Tibial nerve (tissue), 4 donors: ENCODE results near the gene SRRM2. TPM values are rescaled to one million over a fixed set of nuclear protein-coding genes. Genes with fewer than 3 reads are reported as not detected.

Experiments
- DNase-seq, 2 donors: peaks; one replicate each; pipeline ENCODE4 v3.0.0-alpha.2; 2019; ENCODE audit warnings: low spot score in 2 of 2
- H3K27ac ChIP-seq, 4 donors: fragments of 200-600 bp; sonication (generic) in 3 of 4; one replicate each; pipeline ENCODE4 v1.5.1; 2017 to 2019; ENCODE audit warnings: mild to moderate bottlenecking in 1 of 4
- H3K27me3 ChIP-seq, 2 donors: fragments of 200-600 bp; sonication (generic) in 1 of 2; one replicate each; pipeline versions ENCODE4 v1.5.1 to v1.6.0; 2017 to 2019
- H3K36me3 ChIP-seq, 3 donors: fragments of 200-600 bp; sonication (generic); one replicate each; pipeline ENCODE4 v1.5.1; 2018 to 2019
- H3K4me1 ChIP-seq, 4 donors: fragments of 200-600 bp; sonication (generic) in 3 of 4; one replicate each; pipeline ENCODE4 v1.5.1; 2017 to 2019
- H3K4me3 ChIP-seq, 4 donors: fragments of 200-600 bp; sonication (generic) in 3 of 4; one replicate each; pipeline ENCODE4 v1.5.1; 2017 to 2019; ENCODE audit warnings: mild to moderate bottlenecking in 1 of 4, moderate library complexity in 1 of 4
- H3K9me3 ChIP-seq, 4 donors: fragments of 200-600 bp; sonication (generic) in 3 of 4; one replicate each; pipeline ENCODE4 v1.5.1; 2017 to 2019
- EP300 ChIP-seq, 2 donors: sonication (generic); formaldehyde crosslinking; IDR thresholded peaks; one replicate each; pipeline ENCODE4 v1.6.1; 2017; ENCODE audit warnings: antibody characterized with exemption in 2 of 2, mild to moderate bottlenecking in 1 of 2
- POLR2A ChIP-seq, 2 donors: fragments of 450-650 bp; IDR thresholded peaks; one replicate each; pipeline ENCODE4 v1.6.1; 2017; ENCODE audit warnings: antibody characterized with exemption in 2 of 2, mild to moderate bottlenecking in 2 of 2, moderate library complexity in 2 of 2
- WGBS, 2 donors: methylation state at CpG; one replicate each; pipeline ENCODE4 v1.1.5; 2018; 5-methylcytosine and 5-hydroxymethylcytosine counted together
- total RNA-seq, 4 donors: library from RNA; depleted of rRNA; stranded (reverse); fragments of >200 nt; gene quantifications; one replicate each; pipeline ENCODE4 v1.1.0, GENCODE V29; 2016
- TF ChIP-seq, protein P1 (sequence below), 5 experiments: fragments of 200-600 bp in 3 of 5; fragments of 450-650 bp in 2 of 5; sonication (generic) in 3 of 5; IDR thresholded peaks; one replicate each; pipeline ENCODE4 v1.5.1; 2016 to 2019; ENCODE audit warnings: antibody characterized with exemption in 5 of 5, mild to moderate bottlenecking in 3 of 5, moderate library complexity in 2 of 5

The SRRM2 gene
- total RNA-seq, 4 donors from 2014 or later = 843 to 1,374 (median 886) TPM

DNA sequence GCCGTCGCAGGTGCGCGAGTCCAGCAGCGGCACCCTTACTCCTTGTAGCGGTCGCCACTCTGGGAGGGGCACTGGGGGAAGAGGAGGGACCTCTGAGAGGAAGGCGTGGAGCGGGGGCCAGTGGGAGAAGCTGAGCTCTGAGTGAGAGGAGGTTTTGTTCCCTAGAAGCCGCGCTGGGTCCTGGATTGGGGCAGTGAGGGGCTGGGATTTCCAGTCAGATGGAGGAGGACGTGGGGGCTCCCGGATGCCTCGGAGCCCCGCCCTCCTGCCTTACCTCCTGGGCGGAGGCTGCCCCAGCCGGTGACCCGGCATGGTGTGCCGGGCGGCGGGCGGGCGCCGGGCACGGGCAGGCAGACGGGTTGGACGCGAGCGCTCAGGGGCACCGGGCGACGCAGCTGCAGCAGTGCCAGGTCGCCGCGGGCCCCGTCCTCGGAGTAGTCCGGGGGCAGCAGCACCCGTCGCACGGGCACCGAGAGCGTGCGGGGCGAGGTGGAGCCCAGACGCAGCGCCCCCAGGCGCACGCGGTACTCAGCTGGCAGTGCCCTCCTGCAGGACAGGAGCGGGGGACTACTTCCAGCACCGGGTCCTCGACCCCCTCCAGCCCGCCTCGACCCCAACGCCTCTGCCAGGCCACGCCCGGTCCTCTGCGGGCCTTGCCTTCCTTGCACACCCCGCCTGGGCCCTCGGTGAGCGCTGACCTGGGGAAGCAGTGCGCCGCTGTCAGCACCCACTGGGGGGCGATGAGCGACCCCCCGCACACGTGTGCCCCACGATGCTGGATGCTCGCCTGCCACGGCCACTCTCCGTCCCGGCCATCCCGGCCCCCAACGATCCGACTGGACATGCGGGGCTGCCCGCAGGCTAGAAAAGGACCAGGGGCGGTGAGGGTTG, 32.9 kb downstream of the SRRM2 start:
- TF ChIP-seq POLR2A (IDR thresholded peaks at IDR 0.05) (no peak), EP300 (IDR thresholded peaks at IDR 0.05) (no peak)
- TF ChIP-seq, protein P1, sequence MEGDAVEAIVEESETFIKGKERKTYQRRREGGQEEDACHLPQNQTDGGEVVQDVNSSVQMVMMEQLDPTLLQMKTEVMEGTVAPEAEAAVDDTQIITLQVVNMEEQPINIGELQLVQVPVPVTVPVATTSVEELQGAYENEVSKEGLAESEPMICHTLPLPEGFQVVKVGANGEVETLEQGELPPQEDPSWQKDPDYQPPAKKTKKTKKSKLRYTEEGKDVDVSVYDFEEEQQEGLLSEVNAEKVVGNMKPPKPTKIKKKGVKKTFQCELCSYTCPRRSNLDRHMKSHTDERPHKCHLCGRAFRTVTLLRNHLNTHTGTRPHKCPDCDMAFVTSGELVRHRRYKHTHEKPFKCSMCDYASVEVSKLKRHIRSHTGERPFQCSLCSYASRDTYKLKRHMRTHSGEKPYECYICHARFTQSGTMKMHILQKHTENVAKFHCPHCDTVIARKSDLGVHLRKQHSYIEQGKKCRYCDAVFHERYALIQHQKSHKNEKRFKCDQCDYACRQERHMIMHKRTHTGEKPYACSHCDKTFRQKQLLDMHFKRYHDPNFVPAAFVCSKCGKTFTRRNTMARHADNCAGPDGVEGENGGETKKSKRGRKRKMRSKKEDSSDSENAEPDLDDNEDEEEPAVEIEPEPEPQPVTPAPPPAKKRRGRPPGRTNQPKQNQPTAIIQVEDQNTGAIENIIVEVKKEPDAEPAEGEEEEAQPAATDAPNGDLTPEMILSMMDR (IDR thresholded peaks at IDR 0.05) = no peak
- peak overlapping the region in 3 of 4 donors; percentile 15 to 44 (median 33) for H3K4me3 ChIP-seq
- H3K4me1 ChIP-seq = peaks cover 0 to 14% (median 8%) of the 10 kb centered on the region in 4 donors
- DNase-seq = no peak
- no peaks in the 10 kb centered on the region for H3K36me3 ChIP-seq
- no peak overlapping the region for H3K27ac ChIP-seq
- WGBS, 2 donors = 16% methylated on average over 28 to 60 of the region's 79 CpGs
- peaks cover 0 to 52% of the 10 kb centered on the region in 2 donors for H3K27me3 ChIP-seq
- no peaks in the 10 kb centered on the region for H3K9me3 ChIP-seq

DNA sequence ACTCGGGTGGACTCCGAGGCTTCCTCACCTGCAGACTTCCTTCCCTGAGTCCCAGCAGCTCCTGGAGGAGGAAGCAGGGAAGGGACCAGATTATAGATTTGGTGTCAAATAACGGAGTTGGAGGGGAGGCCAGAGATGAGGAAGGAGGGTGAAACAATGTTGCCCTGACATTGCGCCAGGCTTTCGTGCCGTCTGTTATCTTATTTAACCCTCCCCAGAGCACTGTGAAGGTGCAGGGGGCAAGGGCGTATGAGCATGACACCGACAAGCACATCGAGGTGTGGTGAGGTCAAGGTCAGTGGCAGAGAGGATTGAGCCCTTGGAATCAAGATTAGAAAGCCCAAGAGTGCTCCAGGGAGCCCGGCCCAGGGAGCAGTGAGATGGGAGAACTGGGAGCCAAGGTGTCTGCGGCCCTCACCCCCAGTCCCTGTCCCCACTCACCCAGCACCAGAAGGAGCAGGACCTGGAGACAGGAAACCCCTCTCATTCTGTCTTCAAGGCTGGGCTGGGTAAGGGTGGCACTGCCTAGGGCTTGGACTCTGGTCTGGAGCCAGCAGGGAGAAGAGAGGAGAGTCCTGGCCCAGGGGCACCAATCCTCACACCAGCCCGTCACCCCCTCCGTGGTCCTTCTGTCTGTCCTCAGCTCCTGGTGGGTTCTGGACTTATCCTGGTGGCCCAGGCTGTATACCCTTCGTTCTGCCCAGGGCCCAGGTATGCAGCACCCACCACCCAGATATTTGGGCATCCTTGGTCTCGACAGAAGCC, 33.8 kb downstream of the SRRM2 start:
- Histone ChIP-seq H3K9me3 (no peaks in the 10 kb centered on the region), H3K36me3 (no peaks in the 10 kb centered on the region), H3K4me3 (no peak overlapping the region), H3K27ac (no peak overlapping the region), H3K27me3 (peaks cover 0 to 61% of the 10 kb centered on the region in 2 donors), H3K4me1 (peaks cover 0 to 14% (median 8%) of the 10 kb centered on the region in 4 donors)
- 63 to 69% methylated on average over 15 of the region's 15 CpGs for WGBS, 2 donors
- no peak for DNase-seq
- TF ChIP-seq EP300 (IDR thresholded peaks at IDR 0.05) (no peak), POLR2A (IDR thresholded peaks at IDR 0.05) (no peak)
- TF ChIP-seq, protein P1 (IDR thresholded peaks at IDR 0.05) = no peak

DNA sequence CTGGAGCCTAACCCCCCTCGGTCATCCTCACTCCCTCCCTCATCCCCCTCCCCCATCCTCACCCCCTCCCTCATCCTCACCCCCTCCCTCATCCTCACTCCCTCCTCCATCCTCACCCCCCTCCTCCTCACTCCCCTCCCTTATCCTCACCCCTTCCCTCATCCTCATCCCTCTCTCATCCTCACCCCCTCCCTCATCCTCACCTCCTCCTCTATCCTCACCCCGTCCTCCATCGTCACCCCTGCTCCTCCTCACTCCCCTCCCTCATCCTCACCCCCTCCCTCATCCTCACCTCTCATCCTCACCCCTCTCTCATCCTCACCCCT, 34.4 kb downstream of the SRRM2 start:
- peaks cover 0 to 66% of the 10 kb centered on the region in 2 donors for H3K27me3 ChIP-seq

DNA sequence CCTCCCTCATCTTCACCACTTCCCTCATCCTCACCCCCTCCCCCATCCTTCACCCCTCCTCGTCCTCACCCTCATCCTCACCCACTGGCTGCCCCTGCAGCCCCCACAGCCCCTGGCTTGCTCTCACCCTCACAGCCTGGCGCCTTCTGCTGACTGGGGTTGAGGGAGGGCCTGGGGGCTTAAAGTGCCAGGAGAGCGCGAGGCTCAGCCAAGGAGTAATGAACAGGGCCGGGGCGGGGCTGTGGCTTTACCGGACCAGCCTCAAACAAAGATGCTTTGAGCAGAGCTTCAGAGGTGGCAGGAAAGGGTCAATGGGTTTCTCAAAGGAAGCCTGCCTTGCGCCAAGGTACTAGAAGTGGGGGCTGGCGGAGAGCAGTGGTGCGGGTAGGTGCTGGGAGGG, 35.0 kb downstream of the SRRM2 start, which contains the start of gene PRSS33:
Gene PRSS33, minus strand, starts transcription at position 155 of the 400 bp plus-strand sequence. CDS start 1,013 bp downstream, outside the sequence.
- H3K27ac ChIP-seq = no peak within 1 kb of the TSS
- H3K27me3 ChIP-seq = peaks cover 0 to 72% of the 10 kb centered on the region in 2 donors
- no peak within 1 kb of the TSS for H3K4me3 ChIP-seq
- 13 to 14% methylated on average over 10 of the region's 10 CpGs for WGBS, 2 donors
- DNase-seq = no peak
- H3K36me3 ChIP-seq = no peaks in the 10 kb centered on the region
- peaks cover 0 to 14% (median 8%) of the 10 kb centered on the region in 4 donors for H3K4me1 ChIP-seq
- H3K9me3 ChIP-seq = no peaks in the 10 kb centered on the region
- TF ChIP-seq EP300 (IDR thresholded peaks at IDR 0.05) (no peak), POLR2A (IDR thresholded peaks at IDR 0.05) (no peak)
- TF ChIP-seq, protein P1 (IDR thresholded peaks at IDR 0.05) = no peak

More for the DNA sequence above, 34.4 kb downstream of the SRRM2 start:
- H3K36me3 ChIP-seq = no peaks in the 10 kb centered on the region
- no peaks in the 10 kb centered on the region for H3K9me3 ChIP-seq
- no peak overlapping the region for H3K4me3 ChIP-seq
- TF ChIP-seq, protein P1 (IDR thresholded peaks at IDR 0.05) = no peak
- TF ChIP-seq POLR2A (IDR thresholded peaks at IDR 0.05) (no peak), EP300 (IDR thresholded peaks at IDR 0.05) (no peak)
- peaks cover 0 to 14% (median 8%) of the 10 kb centered on the region in 4 donors for H3K4me1 ChIP-seq
- 47 to 51% methylated on average over 3 of the region's 3 CpGs for WGBS, 2 donors
- DNase-seq = no peak
- H3K27ac ChIP-seq = no peak overlapping the region
